ENCODE results near the gene SETD1A. TPM values are rescaled to one million over a fixed set of nuclear protein-coding genes. Genes with fewer than 3 reads are reported as not detected.
"Not testable (repeated sequence)": the region's sequence is repeated elsewhere in the genome, so short reads cannot be mapped to it uniquely, and the experiment has no call there.

The SETD1A gene
- total and polyA plus RNA-seq, 2 donors: 2.4 to 13.1 TPM

DNA sequence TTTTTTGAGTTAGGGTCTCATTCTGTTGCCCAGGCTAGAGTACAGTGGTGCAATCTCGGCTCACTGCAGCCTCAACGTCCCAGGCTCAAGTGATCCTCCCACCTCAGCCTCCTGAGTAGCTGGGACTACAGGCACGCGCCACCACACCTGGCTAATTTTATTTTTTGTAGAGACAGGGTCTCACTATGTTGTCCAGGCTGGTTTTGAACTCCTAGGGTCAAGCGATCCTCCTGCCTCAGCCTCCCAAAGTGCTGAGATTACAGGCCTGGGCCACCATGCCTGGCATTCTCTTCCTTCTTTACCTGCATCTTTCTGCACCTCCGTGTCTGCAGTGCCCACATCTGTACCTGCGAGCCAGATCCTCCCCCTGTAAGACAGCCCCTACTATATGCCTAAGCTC lies 54.3 kb downstream of the SETD1A start:
- H3K4me3 ChIP-seq (ENCODE audit: low read length in 2 of 2); H3K27ac ChIP-seq (ENCODE audit: low read depth in 1 of 2, low read length in 1 of 2); H3K9me3 ChIP-seq (ENCODE audit: control insufficient read depth in 2 of 2, insufficient read depth in 1 of 2, low read length in 1 of 2); H3K36me3 ChIP-seq (ENCODE audit: control insufficient read depth in 2 of 2, insufficient read depth in 2 of 2, low read length in 1 of 2); DNase-seq (ENCODE audit: low read depth in 6 of 9, low spot score in 9 of 9); H3K4me1 ChIP-seq (ENCODE audit: control insufficient read depth in 2 of 2, insufficient read depth in 2 of 2, low read length in 2 of 2): not testable (repeated sequence)
- H3K27me3 ChIP-seq (ENCODE audit: control insufficient read depth in 2 of 2, insufficient read depth in 1 of 2, low read length in 1 of 2): peaks cover 12 to 63% of the 10 kb centered on the region in 2 donors
- WGBS: 86% methylated on average over 7 of the region's 7 CpGs

GRCh38 chr16:31013292-31013691 lies 55.7 kb downstream of the SETD1A start:
- H3K4me3 ChIP-seq (ENCODE audit: low read length in 2 of 2); H3K36me3 ChIP-seq (ENCODE audit: control insufficient read depth in 2 of 2, insufficient read depth in 2 of 2, low read length in 1 of 2); H3K4me1 ChIP-seq (ENCODE audit: control insufficient read depth in 2 of 2, insufficient read depth in 2 of 2, low read length in 2 of 2); DNase-seq (ENCODE audit: low read depth in 6 of 9, low spot score in 9 of 9); H3K27ac ChIP-seq (ENCODE audit: low read depth in 1 of 2, low read length in 1 of 2); H3K9me3 ChIP-seq (ENCODE audit: control insufficient read depth in 2 of 2, insufficient read depth in 1 of 2, low read length in 1 of 2): not testable (repeated sequence)
- peaks cover 7 to 48% of the 10 kb centered on the region in 2 donors for H3K27me3 ChIP-seq (ENCODE audit: control insufficient read depth in 2 of 2, insufficient read depth in 1 of 2, low read length in 1 of 2)

DNA sequence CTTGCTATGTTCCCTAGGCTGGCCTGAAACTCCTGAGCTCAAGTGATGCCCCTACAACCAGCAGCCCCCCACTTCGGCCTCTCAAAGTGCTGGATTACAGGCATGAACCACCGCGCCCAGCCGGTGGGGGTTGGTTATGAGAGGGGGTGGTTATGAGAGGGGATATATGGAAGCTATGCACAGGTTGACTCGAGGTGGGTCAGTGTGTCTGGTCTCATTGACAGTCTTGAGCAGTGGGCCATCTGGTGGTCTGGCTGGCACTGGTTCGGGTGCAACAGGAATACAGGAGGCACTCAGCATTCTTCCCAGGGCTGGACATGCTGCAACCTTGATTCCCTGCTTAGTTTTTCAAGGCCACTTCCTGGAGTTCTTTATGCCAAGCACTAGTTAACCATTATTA lies 58.5 kb downstream of the SETD1A start:
- 81% methylated on average over 6 of the region's 6 CpGs for WGBS
- peaks cover 0 to 24% of the 10 kb centered on the region in 2 donors for H3K27me3 ChIP-seq (ENCODE audit: control insufficient read depth in 2 of 2, insufficient read depth in 1 of 2, low read length in 1 of 2)

DNA sequence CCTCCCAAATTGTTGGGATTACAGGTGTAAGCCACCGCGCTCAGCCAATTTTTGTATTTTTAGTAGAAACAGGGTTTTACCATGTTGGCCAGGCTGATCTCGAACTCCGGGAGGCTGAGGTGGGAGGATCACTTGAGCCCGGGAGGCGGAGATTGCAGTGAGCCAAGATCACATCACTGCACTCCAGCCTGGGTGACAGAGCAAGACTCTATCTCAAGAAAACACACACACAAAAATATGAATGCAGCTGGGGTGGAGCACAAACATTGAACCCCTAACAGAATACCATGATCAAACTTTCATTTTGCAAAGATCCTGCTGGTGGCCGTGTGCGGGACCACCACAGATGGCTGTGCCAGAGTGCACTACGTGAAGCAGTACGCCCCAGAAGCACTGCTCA lies 60.2 kb downstream of the SETD1A start:
- not testable (repeated sequence) for H3K36me3 ChIP-seq (ENCODE audit: control insufficient read depth in 2 of 2, insufficient read depth in 2 of 2, low read length in 1 of 2); H3K9me3 ChIP-seq (ENCODE audit: control insufficient read depth in 2 of 2, insufficient read depth in 1 of 2, low read length in 1 of 2); DNase-seq (ENCODE audit: low read depth in 6 of 9, low spot score in 9 of 9); H3K27ac ChIP-seq (ENCODE audit: low read depth in 1 of 2, low read length in 1 of 2); H3K4me3 ChIP-seq (ENCODE audit: low read length in 2 of 2); H3K4me1 ChIP-seq (ENCODE audit: control insufficient read depth in 2 of 2, insufficient read depth in 2 of 2, low read length in 2 of 2); H3K27me3 ChIP-seq (ENCODE audit: control insufficient read depth in 2 of 2, insufficient read depth in 1 of 2, low read length in 1 of 2)
- WGBS: 96% methylated on average over 10 of the region's 10 CpGs

More for the DNA sequence above, 58.5 kb downstream of the SETD1A start:
- no peaks in the 10 kb centered on the region for H3K36me3 ChIP-seq (ENCODE audit: control insufficient read depth in 2 of 2, insufficient read depth in 2 of 2, low read length in 1 of 2)
- H3K4me3 ChIP-seq (ENCODE audit: low read length in 2 of 2): no peak overlapping the region
- H3K4me1 ChIP-seq (ENCODE audit: control insufficient read depth in 2 of 2, insufficient read depth in 2 of 2, low read length in 2 of 2): peaks cover 0 to 2% of the 10 kb centered on the region in 2 donors
- H3K9me3 ChIP-seq (ENCODE audit: control insufficient read depth in 2 of 2, insufficient read depth in 1 of 2, low read length in 1 of 2): no peaks in the 10 kb centered on the region
- no peak overlapping the region for H3K27ac ChIP-seq (ENCODE audit: low read depth in 1 of 2, low read length in 1 of 2)
- DNase-seq (ENCODE audit: low read depth in 6 of 9, low spot score in 9 of 9): no peak

- Histone ChIP-seq H3K27me3 (ENCODE audit: control insufficient read depth in 2 of 2, insufficient read depth in 1 of 2, low read length in 1 of 2) (peaks cover 0 to 3% of the 10 kb centered on the region in 2 donors), H3K4me3 (ENCODE audit: low read length in 2 of 2) (no peak overlapping the region), H3K4me1 (ENCODE audit: control insufficient read depth in 2 of 2, insufficient read depth in 2 of 2, low read length in 2 of 2) (no peaks in the 10 kb centered on the region), H3K36me3 (ENCODE audit: control insufficient read depth in 2 of 2, insufficient read depth in 2 of 2, low read length in 1 of 2) (no peaks in the 10 kb centered on the region), H3K27ac (ENCODE audit: low read depth in 1 of 2, low read length in 1 of 2) (no peak overlapping the region), H3K9me3 (ENCODE audit: control insufficient read depth in 2 of 2, insufficient read depth in 1 of 2, low read length in 1 of 2) (no peaks in the 10 kb centered on the region)
- no peak for DNase-seq (ENCODE audit: low read depth in 6 of 9, low spot score in 9 of 9)
- 97% methylated on average over 3 of the region's 3 CpGs for WGBS
These were observed 63.0 kb downstream of the SETD1A start for GRCh38 chr16:31020536-31020935.

DNA sequence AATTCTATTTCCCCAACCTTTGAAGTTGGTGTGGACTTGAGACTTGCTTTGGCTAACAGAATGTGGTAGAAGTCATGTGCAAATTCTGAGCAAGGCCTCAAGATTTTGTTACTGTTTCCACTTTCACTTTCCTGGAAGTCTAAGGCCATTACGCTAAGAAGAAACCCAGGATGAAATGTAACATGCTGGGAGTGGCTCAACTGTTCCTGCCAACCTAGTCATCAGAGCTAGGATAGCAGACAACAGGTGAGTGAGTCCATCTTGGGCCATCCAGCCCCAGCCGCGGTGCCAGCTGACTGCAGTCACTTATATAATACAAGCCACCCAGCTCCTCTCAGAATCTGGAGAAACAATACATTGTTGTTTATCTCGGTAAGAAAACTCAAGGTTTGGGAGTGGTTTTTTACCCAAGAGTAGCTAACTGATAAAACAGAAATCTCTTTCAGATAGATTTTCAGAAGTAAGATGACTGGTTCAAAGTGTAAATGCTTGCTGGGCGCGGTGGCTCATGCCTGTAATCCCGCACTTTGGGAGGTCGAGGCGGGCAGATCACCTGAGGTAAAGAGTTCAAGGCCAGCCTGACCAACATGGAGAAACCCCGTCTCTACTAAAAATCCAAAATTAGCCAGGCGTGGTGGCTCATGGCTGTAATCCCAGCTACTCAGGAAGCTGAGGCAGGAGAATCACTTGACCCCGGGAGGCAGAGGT lies 65.1 kb downstream of the SETD1A start:
- no peak for DNase-seq (ENCODE audit: low read depth in 6 of 9, low spot score in 9 of 9)
- WGBS: 97% methylated on average over 12 of the region's 12 CpGs
- H3K27ac ChIP-seq (ENCODE audit: low read depth in 1 of 2, low read length in 1 of 2): no peak overlapping the region

DNA sequence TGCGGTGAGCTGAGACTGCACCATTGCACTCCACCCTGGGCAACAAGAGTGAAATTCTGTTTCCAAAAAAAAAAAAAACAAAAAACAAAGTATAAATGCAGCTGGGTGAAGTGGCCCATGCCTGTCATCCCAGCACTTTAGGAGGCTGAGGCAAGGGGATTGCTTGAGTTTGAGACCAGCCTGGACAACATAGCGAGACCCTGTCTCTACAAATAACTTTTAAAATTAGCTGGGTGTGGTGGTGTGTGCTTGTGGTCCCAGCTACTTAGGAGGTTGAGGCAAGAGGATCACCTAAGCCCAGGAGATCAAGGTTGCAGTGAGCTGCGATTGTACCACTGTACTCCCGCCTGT lies 65.7 kb downstream of the SETD1A start:
- H3K27ac ChIP-seq (ENCODE audit: low read depth in 1 of 2, low read length in 1 of 2): no peak overlapping the region
- 98% methylated on average over 4 of the region's 4 CpGs for WGBS
- no peak for DNase-seq (ENCODE audit: low read depth in 6 of 9, low spot score in 9 of 9)
- H3K4me1 ChIP-seq (ENCODE audit: control insufficient read depth in 2 of 2, insufficient read depth in 2 of 2, low read length in 2 of 2): no peaks in the 10 kb centered on the region
- no peak overlapping the region for H3K4me3 ChIP-seq (ENCODE audit: low read length in 2 of 2)
- no peaks in the 10 kb centered on the region for H3K36me3 ChIP-seq (ENCODE audit: control insufficient read depth in 2 of 2, insufficient read depth in 2 of 2, low read length in 1 of 2)
- no peaks in the 10 kb centered on the region for H3K27me3 ChIP-seq (ENCODE audit: control insufficient read depth in 2 of 2, insufficient read depth in 1 of 2, low read length in 1 of 2)
- no peaks in the 10 kb centered on the region for H3K9me3 ChIP-seq (ENCODE audit: control insufficient read depth in 2 of 2, insufficient read depth in 1 of 2, low read length in 1 of 2)

More for the DNA sequence above, 65.1 kb downstream of the SETD1A start:
- no peaks in the 10 kb centered on the region for H3K9me3 ChIP-seq (ENCODE audit: control insufficient read depth in 2 of 2, insufficient read depth in 1 of 2, low read length in 1 of 2)
- H3K27me3 ChIP-seq (ENCODE audit: control insufficient read depth in 2 of 2, insufficient read depth in 1 of 2, low read length in 1 of 2): no peaks in the 10 kb centered on the region
- no peak overlapping the region for H3K4me3 ChIP-seq (ENCODE audit: low read length in 2 of 2)
- H3K36me3 ChIP-seq (ENCODE audit: control insufficient read depth in 2 of 2, insufficient read depth in 2 of 2, low read length in 1 of 2): no peaks in the 10 kb centered on the region
- no peaks in the 10 kb centered on the region for H3K4me1 ChIP-seq (ENCODE audit: control insufficient read depth in 2 of 2, insufficient read depth in 2 of 2, low read length in 2 of 2)

- no peaks in the 10 kb centered on the region for H3K27me3 ChIP-seq (ENCODE audit: control insufficient read depth in 2 of 2, insufficient read depth in 1 of 2, low read length in 1 of 2)
- H3K9me3 ChIP-seq (ENCODE audit: control insufficient read depth in 2 of 2, insufficient read depth in 1 of 2, low read length in 1 of 2): no peaks in the 10 kb centered on the region
- no peak for DNase-seq (ENCODE audit: low read depth in 6 of 9, low spot score in 9 of 9)
- no peaks in the 10 kb centered on the region for H3K4me1 ChIP-seq (ENCODE audit: control insufficient read depth in 2 of 2, insufficient read depth in 2 of 2, low read length in 2 of 2)
- no peak overlapping the region for H3K27ac ChIP-seq (ENCODE audit: low read depth in 1 of 2, low read length in 1 of 2)
- 95% methylated on average over 6 of the region's 6 CpGs for WGBS
- no peaks in the 10 kb centered on the region for H3K36me3 ChIP-seq (ENCODE audit: control insufficient read depth in 2 of 2, insufficient read depth in 2 of 2, low read length in 1 of 2)
- no peak overlapping the region for H3K4me3 ChIP-seq (ENCODE audit: low read length in 2 of 2)
These were observed 66.2 kb downstream of the SETD1A start for GRCh38 chr16:31023627-31024226.

DNA sequence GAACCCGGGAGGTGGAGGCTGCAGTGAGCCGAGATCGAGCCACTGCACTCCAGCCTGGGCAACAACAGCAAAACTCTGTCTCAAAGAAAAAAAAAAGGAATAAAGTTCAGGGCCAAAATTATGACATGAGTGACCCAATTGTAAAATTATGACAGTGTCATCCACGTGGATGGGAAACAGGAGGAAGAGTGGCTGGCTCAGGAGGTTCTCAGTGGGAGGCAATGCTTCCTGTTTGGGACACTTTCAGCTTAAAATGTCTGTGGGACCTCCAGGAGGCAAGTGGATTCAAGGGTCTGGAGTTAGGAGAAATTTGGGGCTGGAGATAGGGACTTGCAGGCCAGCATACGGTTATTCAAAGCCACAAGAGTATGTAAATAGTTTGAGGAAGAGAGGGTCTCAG lies 67.8 kb downstream of the SETD1A start:
- H3K9me3 ChIP-seq (ENCODE audit: control insufficient read depth in 2 of 2, insufficient read depth in 1 of 2, low read length in 1 of 2): no peaks in the 10 kb centered on the region
- WGBS: 93% methylated on average over 5 of the region's 5 CpGs
- no peak for DNase-seq (ENCODE audit: low read depth in 6 of 9, low spot score in 9 of 9)
- no peaks in the 10 kb centered on the region for H3K36me3 ChIP-seq (ENCODE audit: control insufficient read depth in 2 of 2, insufficient read depth in 2 of 2, low read length in 1 of 2)
- no peak overlapping the region for H3K4me3 ChIP-seq (ENCODE audit: low read length in 2 of 2)
- no peaks in the 10 kb centered on the region for H3K27me3 ChIP-seq (ENCODE audit: control insufficient read depth in 2 of 2, insufficient read depth in 1 of 2, low read length in 1 of 2)
- no peaks in the 10 kb centered on the region for H3K4me1 ChIP-seq (ENCODE audit: control insufficient read depth in 2 of 2, insufficient read depth in 2 of 2, low read length in 2 of 2)
- no peak overlapping the region for H3K27ac ChIP-seq (ENCODE audit: low read depth in 1 of 2, low read length in 1 of 2)
